ENCODE results near the gene PACRG.

PACRG gene

DNA sequence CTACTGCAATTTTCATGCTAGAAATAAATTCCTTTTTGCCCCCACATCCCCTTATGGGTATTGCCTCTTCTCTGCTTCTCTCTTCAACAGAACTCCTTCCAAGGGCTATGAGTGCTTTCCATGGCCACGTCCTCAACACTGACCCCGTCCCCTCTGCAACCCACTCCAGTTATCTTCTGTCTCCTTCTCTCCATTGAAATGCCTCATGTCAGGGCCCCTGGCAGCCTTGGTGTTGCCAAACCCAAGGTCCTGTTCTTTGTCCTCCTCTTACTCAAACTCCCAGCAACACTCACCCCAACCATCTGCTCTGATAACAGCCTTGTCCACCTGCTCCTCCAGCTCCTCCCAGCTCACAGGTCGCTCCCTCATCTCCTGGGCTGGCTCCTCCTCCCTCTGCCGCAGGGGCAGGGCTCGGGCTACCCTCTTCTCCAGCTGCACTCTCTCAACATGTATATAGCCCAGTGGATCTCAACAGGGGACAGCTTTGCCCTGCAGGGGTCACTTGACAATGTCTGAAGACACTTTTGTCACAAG lies 490.7 kb downstream of the PACRG start:
- DNase-seq: no peak

- DNase-seq: no peak
Measured at GRCh38 chr6:163226181-163226835, 498.5 kb downstream of the PACRG start.

DNA sequence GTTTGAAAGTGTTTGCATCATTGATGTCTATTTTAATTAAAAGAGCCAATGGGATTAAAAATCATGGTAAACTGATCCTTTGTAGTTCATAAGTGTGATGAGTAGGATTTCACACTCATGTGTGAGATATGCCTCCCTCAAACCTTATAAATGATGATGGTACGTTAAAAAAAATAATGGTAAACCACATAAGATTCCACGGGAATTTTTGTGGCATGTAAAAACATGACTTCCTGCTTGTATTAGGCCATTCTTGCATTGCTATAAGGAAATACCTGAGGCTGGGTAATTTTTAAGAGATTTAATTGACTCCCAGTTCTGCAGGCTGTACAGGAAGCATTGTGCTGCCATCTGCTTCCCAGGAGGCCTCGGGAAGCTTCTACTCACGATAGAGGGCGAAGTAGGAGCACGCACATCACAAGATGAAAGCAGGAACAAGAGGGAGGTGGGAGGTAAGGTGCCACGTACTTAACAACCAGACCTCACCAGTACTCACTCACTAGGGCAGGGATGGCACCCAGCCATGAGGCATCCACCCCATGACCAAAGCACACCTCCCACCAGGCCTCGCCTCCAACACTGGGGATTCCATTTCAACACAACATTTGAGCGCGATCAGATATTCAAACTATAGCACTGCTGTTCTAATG lies 499.2 kb downstream of the PACRG start:
- no peak for DNase-seq

DNA sequence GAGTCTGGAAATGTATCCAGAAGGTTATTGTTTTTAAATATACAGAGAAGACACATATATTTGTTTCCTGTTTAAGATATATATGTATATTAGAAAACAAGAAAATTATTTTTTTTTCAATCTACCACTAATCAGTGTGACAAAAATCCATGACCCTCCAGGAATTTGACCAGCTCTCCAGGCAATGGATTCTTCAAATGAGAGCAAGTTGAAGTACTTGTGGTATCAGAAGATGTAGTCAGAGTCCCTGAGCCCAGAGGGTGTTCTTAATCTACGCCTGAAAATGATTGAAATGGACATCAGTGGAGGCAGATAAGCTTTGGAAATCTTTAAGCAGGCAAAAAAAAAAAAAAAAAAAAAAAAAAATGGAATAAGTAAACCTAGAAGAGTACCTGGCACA lies 500.3 kb downstream of the PACRG start:
- DNase-seq: no peak

GRCh38 chr6:163229050-163229449 lies 501.3 kb downstream of the PACRG start:
- DNase-seq: no peak

GRCh38 chr6:163230901-163231300 lies 503.1 kb downstream of the PACRG start:
- DNase-seq: no peak

- DNase-seq: no peak
Measured at GRCh38 chr6:163231356-163232014, 503.7 kb downstream of the PACRG start.

- no peak for DNase-seq
Measured at GRCh38 chr6:163232015-163232523, 504.3 kb downstream of the PACRG start.

GRCh38 chr6:163232649-163233048 lies 504.9 kb downstream of the PACRG start:
- no peak for DNase-seq

GRCh38 chr6:163237110-163237509 lies 509.3 kb downstream of the PACRG start:
- no peak for DNase-seq

DNA sequence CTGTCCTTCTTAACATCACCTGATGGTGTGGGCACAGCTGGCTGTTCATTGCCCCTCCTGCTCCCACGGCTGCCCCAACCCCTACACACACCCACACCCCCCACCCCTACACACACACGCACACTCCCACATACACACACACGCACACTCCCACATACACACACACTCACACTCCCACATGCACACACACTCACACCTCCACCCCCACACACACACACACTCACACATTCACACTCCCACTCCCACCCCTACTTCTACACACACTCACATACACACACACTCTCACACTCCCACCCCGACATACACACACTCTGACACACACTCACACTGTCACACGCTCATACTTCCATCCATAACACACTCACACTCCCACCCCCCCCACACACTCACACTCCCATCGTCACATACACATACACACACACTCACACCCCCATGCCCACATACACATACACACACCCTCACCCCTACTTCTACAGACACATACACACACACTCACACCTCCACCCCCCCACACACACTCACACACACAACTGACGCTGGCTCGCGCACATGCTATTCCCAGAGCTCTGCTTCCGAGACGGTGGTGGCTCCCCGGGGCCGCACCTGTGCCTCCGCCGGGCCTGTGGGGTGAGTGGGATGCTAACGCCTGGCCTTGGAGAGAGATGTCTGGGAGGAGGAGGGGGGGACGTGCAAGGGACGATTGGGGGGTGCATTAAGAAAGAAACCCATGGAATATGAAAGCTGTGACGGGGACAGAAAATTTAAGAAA lies 512.0 kb downstream of the PACRG start:
- no peak for DNase-seq

- no peak for DNase-seq
Measured at GRCh38 chr6:163240556-163240955, 512.8 kb downstream of the PACRG start.

DNA sequence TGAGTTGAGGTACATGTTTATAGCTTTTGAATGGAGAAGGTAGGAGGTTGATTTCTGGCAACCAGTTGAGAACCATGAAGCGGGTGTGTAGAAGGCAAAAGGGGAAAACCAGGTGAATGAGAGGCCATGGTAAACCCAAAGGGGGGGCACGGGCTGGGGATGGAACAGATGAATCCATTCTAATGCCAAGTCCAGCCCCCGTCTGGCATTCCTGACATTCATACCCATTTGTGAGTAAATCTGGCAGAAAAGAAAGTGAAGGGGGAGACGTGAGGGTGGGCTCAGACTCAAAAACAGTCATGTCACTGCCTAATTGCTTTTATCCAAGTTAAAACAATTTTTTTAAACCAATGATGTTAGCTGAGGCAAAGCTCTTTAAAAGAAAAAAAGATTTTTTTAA lies 513.9 kb downstream of the PACRG start:
- no peak for DNase-seq

DNA sequence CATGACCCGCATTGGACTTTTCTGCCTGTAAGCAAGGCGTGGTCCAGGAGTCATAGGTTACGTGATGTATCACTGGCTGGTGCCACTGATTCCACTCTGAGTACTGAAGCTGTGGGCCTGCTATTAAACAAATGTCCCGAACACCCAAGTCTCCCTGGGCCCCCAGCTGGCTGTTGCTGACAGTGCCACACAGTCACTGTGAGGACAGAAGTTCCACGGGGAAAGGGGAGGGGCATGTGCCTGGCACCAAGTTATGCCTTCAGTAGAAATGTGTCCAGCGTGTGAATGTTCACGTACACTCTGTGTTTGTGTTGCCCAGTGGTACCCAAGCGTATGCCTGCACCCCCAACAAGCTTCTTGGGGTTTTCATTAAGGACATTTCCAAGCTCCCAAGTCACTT lies 515.3 kb downstream of the PACRG start:
- no peak for DNase-seq

- DNase-seq: no peak
Measured at GRCh38 chr6:163243692-163244589, 516.2 kb downstream of the PACRG start.

DNA sequence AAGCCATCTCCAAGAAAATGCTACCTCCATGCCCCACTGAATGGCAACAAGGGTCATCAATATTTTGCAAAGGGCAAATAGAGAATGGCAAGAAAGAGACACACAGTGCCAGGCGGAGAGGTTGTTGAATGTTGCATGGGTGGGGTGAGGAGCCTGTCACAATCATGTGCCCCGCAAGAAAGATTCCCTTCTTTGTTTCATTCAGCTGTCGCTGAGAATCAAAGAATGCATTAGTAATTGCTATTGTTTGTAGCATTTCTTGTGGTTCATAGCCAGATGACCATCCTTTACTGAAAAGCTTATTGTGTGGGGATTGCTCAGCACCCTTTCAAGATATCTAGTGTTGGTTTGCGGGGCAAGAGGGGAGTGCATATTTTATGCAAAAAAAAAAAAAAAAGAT lies 520.3 kb downstream of the PACRG start:
- no peak for DNase-seq

DNA sequence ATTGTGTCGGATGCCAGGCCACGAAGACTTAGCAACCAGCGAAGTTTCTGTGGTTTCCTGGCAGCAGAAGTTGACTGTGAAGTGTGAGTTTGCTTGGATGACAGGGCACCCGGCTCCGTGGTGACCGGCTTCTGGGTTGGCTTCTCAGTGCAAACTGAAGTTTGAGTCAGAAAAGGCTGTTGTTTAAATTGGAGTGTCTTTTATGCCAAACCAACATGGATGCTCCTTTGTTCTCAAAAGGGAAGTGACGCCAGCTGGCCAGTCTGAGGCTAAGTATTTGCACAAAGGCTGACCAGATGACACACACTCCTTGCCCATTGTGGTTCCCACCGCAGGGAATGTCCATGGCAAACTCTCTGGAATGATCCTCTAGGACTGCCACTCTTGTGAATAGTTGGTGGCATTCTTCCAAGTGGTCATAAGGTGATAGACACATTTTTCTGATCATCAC lies 521.9 kb downstream of the PACRG start:
- no peak for DNase-seq

DNA sequence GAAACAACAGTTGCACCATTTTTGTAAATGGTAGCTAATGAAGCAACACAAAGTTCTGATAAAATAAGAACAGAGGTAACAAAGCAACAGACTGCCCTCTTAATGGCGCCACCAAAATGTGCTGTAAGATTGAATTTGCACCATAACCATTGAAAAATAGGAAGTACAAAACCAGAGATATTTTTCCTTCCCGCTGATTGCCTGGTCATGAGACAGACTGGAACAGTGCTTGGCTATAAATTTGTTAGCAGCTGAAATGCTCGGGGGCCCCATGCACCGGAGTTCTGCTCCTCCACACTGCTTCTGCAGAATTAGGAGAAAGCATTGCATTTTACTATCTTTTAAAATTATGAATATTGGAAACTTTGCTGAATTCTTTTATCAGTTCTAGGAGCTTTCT lies 522.3 kb downstream of the PACRG start:
- no peak for DNase-seq

- DNase-seq: no peak
Measured at GRCh38 chr6:163252061-163252591, 524.4 kb downstream of the PACRG start.

GRCh38 chr6:163253556-163254213 lies 525.9 kb downstream of the PACRG start:
- no peak for DNase-seq

GRCh38 chr6:163254341-163254835 lies 526.6 kb downstream of the PACRG start:
- no peak for DNase-seq
